Epithelial cell of proximal tubule (primary cell): Measurements from ENCODE around the gene RHOBTB1. TPM values are rescaled to one million over a fixed set of nuclear protein-coding genes. Genes with fewer than 3 reads are reported as not detected.

Experiments
- DNase-seq: peaks from one replicate; pipeline ENCODE4 v3.0.0-alpha.2; 2011; ENCODE audit warnings: low read depth
- H3K4me3 ChIP-seq: 2 replicates; pipeline ENCODE4 v1.5.1; 2011; ENCODE audit warnings: low read depth, mild to moderate bottlenecking, low read length
- total RNA-seq: library from RNA; depleted of rRNA; stranded (reverse); fragments of >200 nt; gene quantifications from 2 replicates; pipeline ENCODE4 v1.2.3, GENCODE V29; 2015
- TF ChIP-seq, protein P1 (sequence below): conservative IDR thresholded peaks from 2 replicates; pipeline ENCODE4 v1.5.1; 2012; ENCODE audit warnings: low read depth, mild to moderate bottlenecking, low read length

Gene RHOBTB1
- total RNA-seq, 1 donor from 2014 or later = 22.2 TPM

DNA sequence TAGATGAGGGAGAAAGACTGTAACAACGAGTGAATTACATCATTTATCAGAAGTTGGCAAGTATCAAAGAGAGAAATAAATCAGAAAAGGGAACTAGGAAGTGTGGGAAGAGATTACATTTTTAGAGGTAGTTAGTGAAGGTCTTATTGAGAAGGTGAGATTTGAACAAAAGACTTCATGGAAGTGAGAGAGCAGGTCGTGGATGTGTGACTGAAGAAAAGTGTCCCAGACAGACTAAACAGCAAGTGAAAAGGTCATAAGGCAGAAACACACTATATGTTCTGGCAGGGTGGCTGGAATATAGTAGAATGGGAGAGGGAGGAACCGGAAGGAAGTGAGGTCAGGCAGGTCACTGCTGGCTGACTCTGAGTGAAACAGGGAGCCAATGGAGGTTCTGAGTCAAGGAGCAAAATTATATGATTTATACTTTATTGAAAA, 35.7 kb upstream of the RHOBTB1 start:
- TF ChIP-seq, protein P1, sequence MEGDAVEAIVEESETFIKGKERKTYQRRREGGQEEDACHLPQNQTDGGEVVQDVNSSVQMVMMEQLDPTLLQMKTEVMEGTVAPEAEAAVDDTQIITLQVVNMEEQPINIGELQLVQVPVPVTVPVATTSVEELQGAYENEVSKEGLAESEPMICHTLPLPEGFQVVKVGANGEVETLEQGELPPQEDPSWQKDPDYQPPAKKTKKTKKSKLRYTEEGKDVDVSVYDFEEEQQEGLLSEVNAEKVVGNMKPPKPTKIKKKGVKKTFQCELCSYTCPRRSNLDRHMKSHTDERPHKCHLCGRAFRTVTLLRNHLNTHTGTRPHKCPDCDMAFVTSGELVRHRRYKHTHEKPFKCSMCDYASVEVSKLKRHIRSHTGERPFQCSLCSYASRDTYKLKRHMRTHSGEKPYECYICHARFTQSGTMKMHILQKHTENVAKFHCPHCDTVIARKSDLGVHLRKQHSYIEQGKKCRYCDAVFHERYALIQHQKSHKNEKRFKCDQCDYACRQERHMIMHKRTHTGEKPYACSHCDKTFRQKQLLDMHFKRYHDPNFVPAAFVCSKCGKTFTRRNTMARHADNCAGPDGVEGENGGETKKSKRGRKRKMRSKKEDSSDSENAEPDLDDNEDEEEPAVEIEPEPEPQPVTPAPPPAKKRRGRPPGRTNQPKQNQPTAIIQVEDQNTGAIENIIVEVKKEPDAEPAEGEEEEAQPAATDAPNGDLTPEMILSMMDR = no peak
- H3K4me3 ChIP-seq = no peak overlapping the region
- no peak for DNase-seq

DNA sequence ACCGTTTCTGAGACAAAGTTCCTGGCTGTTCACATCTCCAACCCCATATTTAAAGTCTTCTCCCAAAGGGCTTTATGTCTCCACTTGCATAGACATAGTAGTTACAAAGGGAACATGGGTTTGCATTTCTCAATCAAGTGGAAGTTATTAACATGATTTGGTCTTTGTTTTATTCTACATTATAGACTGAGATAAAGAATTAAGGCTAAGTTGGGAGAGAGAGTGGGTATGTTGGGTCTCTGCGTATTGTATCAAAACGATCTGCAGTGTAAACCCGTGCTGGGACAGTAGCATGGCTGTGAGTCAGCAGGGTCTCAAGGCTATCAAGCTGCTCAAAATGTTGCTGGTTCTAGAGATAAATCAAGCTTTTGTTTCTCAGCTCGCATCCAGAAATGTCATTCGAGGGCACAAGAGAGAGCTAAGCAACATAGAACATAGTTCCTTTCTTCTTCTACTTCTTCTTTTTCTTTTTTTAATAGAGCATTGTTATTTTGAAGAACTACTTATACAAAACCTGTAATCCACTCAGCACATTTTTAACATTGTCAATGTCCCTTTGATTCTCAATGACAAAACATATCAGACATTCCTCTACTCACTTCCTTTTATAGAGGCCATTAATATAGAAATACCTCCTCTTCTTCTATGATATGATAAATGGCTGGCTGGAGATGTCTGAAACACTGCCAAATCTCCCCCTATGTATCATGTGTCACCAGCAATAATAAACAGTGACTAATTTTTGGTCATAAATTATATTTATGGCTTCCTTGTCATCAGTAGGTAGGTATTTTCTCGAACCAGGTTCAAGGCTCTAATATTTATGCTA, 34.5 kb upstream of the RHOBTB1 start:
- DNase-seq = no peak
- H3K4me3 ChIP-seq = no peak overlapping the region
- TF ChIP-seq, protein P1 = no peak

DNA sequence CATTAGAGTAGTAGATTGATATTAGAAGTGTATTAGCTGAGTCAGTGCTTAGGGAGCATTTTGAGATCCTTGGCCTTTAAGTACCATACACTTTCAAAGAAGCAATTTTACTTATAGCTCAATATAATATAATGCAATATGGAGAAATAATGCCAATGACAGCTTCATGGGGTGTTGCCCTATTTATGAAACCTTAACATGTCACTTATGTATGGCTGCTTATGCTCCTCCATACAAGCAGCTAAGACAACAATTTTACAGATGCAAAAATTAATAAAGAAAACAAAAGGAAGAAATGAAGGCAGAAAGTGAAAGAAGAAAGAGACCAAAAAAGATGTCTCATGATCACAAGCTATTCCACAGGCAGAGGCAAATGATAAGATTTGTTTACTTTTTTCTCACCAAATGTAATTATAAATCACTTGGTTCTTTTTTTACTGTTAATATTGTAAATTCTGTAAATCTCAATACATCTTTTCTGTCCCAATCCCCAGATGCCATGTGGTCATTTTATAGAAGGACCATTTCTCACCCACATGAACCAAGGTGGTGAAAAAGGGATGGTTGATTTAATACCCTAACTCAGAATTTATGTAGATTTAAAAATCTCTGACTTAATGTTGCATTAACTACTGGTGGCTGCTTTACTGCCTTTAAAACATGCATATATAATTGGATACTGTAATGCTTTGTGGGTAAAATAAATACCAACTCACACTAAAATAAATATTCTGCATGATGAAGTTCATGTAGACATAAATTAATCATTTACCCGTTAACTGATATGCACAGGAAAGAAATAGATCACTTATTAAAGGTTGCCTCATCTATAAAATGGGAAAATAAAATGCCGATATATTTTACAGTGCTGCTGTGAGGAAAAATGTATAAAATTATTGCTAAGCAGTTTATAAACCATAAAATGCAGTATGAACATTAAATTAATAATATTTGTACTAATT, 33.5 kb upstream of the RHOBTB1 start:
- no peak for DNase-seq
- TF ChIP-seq, protein P1 = no peak

DNA sequence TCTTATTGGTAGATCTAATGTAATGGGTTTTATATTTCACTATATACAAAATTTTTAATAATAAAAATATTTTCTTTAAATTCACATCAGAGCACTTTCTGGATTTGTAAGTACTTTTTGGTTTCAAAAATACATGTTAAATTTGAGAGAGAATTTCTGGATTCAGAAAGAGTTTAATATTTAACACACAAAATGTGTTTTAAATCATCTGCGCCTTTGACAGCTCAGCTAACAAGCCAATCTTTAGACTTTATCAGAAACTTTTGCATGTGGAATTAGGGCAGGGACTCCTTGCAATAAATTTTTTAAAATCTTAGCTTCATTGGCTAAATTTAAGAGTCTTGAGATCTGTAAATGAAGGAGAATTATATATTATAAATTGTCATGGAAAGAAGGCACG, 32.7 kb upstream of the RHOBTB1 start:
- no peak overlapping the region for H3K4me3 ChIP-seq
- TF ChIP-seq, protein P1 = no peak
- no peak for DNase-seq

More for the DNA sequence above, 33.5 kb upstream of the RHOBTB1 start:
- H3K4me3 ChIP-seq = no peak overlapping the region

DNA sequence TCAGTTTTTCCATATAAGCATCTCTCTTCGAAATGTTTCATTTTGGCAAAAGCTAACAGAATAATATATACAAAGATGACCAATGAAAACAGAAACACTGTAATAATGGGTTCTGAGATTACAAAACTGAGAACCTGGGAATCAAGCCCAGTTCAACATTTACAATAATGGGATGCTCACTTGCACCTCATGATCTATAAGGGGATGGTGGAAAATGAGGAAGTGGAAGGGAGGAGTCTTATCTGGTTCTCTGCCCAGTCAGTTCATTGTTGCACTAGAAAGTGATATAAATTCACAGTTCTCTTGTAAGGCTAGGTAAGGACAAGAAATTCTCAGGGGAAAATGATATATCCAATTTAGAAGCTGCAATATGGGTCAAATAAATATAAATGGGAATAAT, 31.7 kb upstream of the RHOBTB1 start:
- TF ChIP-seq, protein P1 = no peak
- no peak for DNase-seq
- H3K4me3 ChIP-seq = no peak overlapping the region

DNA sequence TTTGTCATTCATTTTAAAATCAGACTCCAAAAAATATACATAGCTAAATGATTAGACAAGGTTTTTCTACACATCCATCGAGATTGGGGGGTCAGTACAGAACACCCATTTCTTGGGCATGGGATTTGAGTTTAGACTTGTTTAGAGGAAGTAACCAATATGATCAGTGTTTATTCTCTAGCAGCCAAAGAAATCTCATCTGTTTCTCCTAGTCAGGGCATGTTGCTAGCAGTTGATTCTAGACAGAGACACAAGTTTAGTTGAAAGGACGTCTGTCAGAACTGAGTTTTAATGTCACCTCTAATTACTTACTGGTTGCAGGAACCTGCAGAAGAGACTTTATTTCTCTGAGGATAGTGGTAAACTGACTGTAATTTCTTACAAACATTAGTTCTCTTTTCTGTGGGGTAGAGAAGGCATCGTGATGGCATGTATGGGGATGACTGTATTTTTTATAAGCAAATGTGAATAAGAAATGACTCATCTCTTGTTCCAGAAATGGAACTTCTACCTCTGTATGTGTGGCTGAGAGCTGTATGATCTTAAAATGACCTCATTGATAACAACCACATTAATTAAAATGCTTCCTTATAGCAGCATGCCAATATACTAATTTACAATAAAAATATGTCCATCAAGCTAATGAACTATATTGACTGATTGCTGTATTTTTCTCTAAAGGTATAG, 30.6 kb upstream of the RHOBTB1 start:
- no peak overlapping the region for H3K4me3 ChIP-seq
- TF ChIP-seq, protein P1 = no peak
- no peak for DNase-seq
